T-helper 17 cell (primary cell): ENCODE data around the gene SAP130. TPM values are rescaled to one million over a fixed set of nuclear protein-coding genes. Genes with fewer than 3 reads are reported as not detected.

ENCODE experiments used
- ATAC-seq: fragments of 150-1000 bp; cut with Tn5 transposase; 2 replicates; pipeline ENCODE4 v1.10.0; 2021; ENCODE audit warnings: mild to moderate bottlenecking, moderate library complexity
- DNase-seq, 3 donors: peaks; one replicate each; pipeline versions ENCODE4 v3.0.0 to v3.0.0-alpha.2; 2020 to 2021
- H3K9me3 ChIP-seq: one replicate; pipeline ENCODE4 v1.7.0; 2013; ENCODE audit warnings: low read length, mild to moderate bottlenecking; ENCODE audit not compliant: control insufficient read depth, poor library complexity, severe bottlenecking
- H3K27ac Mint-ChIP-seq: one replicate; pipeline ENCODE4 v1.8.0; 2022; ENCODE audit warnings: mild to moderate bottlenecking, moderate library complexity, mixed read lengths
- H3K27me3 Mint-ChIP-seq: one replicate; pipeline ENCODE4 v1.8.0; 2022; ENCODE audit warnings: mixed read lengths
- H3K36me3 Mint-ChIP-seq: one replicate; pipeline ENCODE4 v1.8.0; 2022; ENCODE audit warnings: low read depth, mixed read lengths
- H3K4me1 Mint-ChIP-seq: one replicate; pipeline ENCODE4 v1.8.0; 2022; ENCODE audit warnings: mild to moderate bottlenecking, mixed read lengths
- H3K4me3 Mint-ChIP-seq: one replicate; pipeline ENCODE4 v1.8.0; 2022; ENCODE audit warnings: mild to moderate bottlenecking, moderate library complexity, mixed read lengths
- total RNA-seq, 4 donors: library from RNA in 2 of 4; stranded (reverse) in 2 of 4; gene quantifications; one replicate each; pipeline ENCODE4 v1.2.3 and lab custom pipeline; 2022 to 2026

SAP130 gene
- total RNA-seq, 2 donors from 2014 or later: 31.9 to 34.1 TPM

GRCh38 chr2:128004509-128004908, 23.4 kb downstream of the SAP130 start:
- no peaks in the 10 kb centered on the region for H3K9me3 ChIP-seq
- H3K4me1 Mint-ChIP-seq: peaks cover 7% of the 10 kb centered on the region
- ATAC-seq (no peak), DNase-seq (no peak)
- H3K4me3 Mint-ChIP-seq: peak overlapping the region; percentile 55
- H3K27me3 Mint-ChIP-seq: no peaks in the 10 kb centered on the region
- H3K36me3 Mint-ChIP-seq: peaks cover 17% of the 10 kb centered on the region
- H3K27ac Mint-ChIP-seq: no peak overlapping the region

- H3K27ac Mint-ChIP-seq: no peak overlapping the region
- ATAC-seq (no peak), DNase-seq (no peak)
- no peaks in the 10 kb centered on the region for H3K27me3 Mint-ChIP-seq
- H3K4me1 Mint-ChIP-seq: peaks cover 10% of the 10 kb centered on the region
- H3K36me3 Mint-ChIP-seq: peaks cover 13% of the 10 kb centered on the region
- H3K4me3 Mint-ChIP-seq: no peak overlapping the region
- no peaks in the 10 kb centered on the region for H3K9me3 ChIP-seq
Observed at GRCh38 chr2:128003463-128003862, 24.4 kb downstream of the SAP130 start.

- H3K4me1 Mint-ChIP-seq: peaks cover 3% of the 10 kb centered on the region
- ATAC-seq (no peak), DNase-seq (no peak)
- H3K27ac Mint-ChIP-seq: no peak overlapping the region
- no peaks in the 10 kb centered on the region for H3K9me3 ChIP-seq
- peaks cover 5% of the 10 kb centered on the region for H3K36me3 Mint-ChIP-seq
- no peak overlapping the region for H3K4me3 Mint-ChIP-seq
- H3K27me3 Mint-ChIP-seq: no peaks in the 10 kb centered on the region
Observed at GRCh38 chr2:127996160-127996559, 31.7 kb downstream of the SAP130 start.

GRCh38 chr2:127995725-127996124, 32.1 kb downstream of the SAP130 start:
- H3K9me3 ChIP-seq: no peaks in the 10 kb centered on the region
- no peaks in the 10 kb centered on the region for H3K27me3 Mint-ChIP-seq
- H3K4me1 Mint-ChIP-seq: peaks cover 3% of the 10 kb centered on the region
- H3K36me3 Mint-ChIP-seq: peaks cover 5% of the 10 kb centered on the region
- H3K27ac Mint-ChIP-seq: no peak overlapping the region
- DNase-seq: no peak
- no peak overlapping the region for H3K4me3 Mint-ChIP-seq
- ATAC-seq: no peak

- ATAC-seq: no peak
Observed at GRCh38 chr2:127993659-127994058, 34.2 kb downstream of the SAP130 start.

GRCh38 chr2:127991742-127992141, 36.1 kb downstream of the SAP130 start:
- ATAC-seq (no peak), DNase-seq (no peak)
- Mint-ChIP-seq H3K36me3 (peaks cover 7% of the 10 kb centered on the region), H3K4me3 (no peak overlapping the region), H3K27me3 (no peaks in the 10 kb centered on the region), H3K4me1 (no peaks in the 10 kb centered on the region), H3K27ac (no peak overlapping the region)
- H3K9me3 ChIP-seq: no peaks in the 10 kb centered on the region

More at GRCh38 chr2:127993659-127994058, 34.2 kb downstream of the SAP130 start:
- no peaks in the 10 kb centered on the region for H3K9me3 ChIP-seq
- no peak overlapping the region for H3K4me3 Mint-ChIP-seq
- no peaks in the 10 kb centered on the region for H3K27me3 Mint-ChIP-seq
- H3K36me3 Mint-ChIP-seq: peaks cover 5% of the 10 kb centered on the region
- H3K27ac Mint-ChIP-seq: no peak overlapping the region
- H3K4me1 Mint-ChIP-seq: peaks cover under 1% of the 10 kb centered on the region
- no peak for DNase-seq

- H3K27ac Mint-ChIP-seq: no peak overlapping the region
- peaks cover 24% of the 10 kb centered on the region for H3K36me3 Mint-ChIP-seq
Observed at GRCh38 chr2:127986548-127987079, 41.2 kb downstream of the SAP130 start.

GRCh38 chr2:127985735-127986134, 42.1 kb downstream of the SAP130 start:
- Mint-ChIP-seq H3K27me3 (no peaks in the 10 kb centered on the region), H3K4me1 (peaks cover 14% of the 10 kb centered on the region), H3K27ac (peak overlapping the region; percentile 45), H3K36me3 (peaks cover 24% of the 10 kb centered on the region), H3K4me3 (no peak overlapping the region)
- no peaks in the 10 kb centered on the region for H3K9me3 ChIP-seq
- DNase-seq: no peak
- no peak for ATAC-seq

More at GRCh38 chr2:127986548-127987079, 41.2 kb downstream of the SAP130 start:
- H3K27me3 Mint-ChIP-seq: no peaks in the 10 kb centered on the region
- H3K4me3 Mint-ChIP-seq: no peak overlapping the region
- peaks cover 14% of the 10 kb centered on the region for H3K4me1 Mint-ChIP-seq
- ATAC-seq: no peak
- no peaks in the 10 kb centered on the region for H3K9me3 ChIP-seq
- DNase-seq: no peak

- no peak overlapping the region for H3K4me3 Mint-ChIP-seq
- no peaks in the 10 kb centered on the region for H3K27me3 Mint-ChIP-seq
- H3K36me3 Mint-ChIP-seq: peaks cover 26% of the 10 kb centered on the region
- peaks cover 14% of the 10 kb centered on the region for H3K4me1 Mint-ChIP-seq
- no peaks in the 10 kb centered on the region for H3K9me3 ChIP-seq
- H3K27ac Mint-ChIP-seq: peak overlapping the region; percentile 45
- ATAC-seq (no peak), DNase-seq (no peak)
Observed at GRCh38 chr2:127985026-127985734, 42.7 kb downstream of the SAP130 start.

- Mint-ChIP-seq H3K27ac (no peak overlapping the region), H3K4me3 (no peak overlapping the region), H3K4me1 (peaks cover 14% of the 10 kb centered on the region), H3K36me3 (peaks cover 27% of the 10 kb centered on the region), H3K27me3 (no peaks in the 10 kb centered on the region)
- ATAC-seq (no peak), DNase-seq (no peak)
- no peaks in the 10 kb centered on the region for H3K9me3 ChIP-seq
Observed at GRCh38 chr2:127984551-127984950, 43.3 kb downstream of the SAP130 start.

GRCh38 chr2:127969446-127969845, 58.4 kb downstream of the SAP130 start:
- ATAC-seq: no peak

GRCh38 chr2:127968610-127969339, 59.1 kb downstream of the SAP130 start:
- Mint-ChIP-seq H3K27me3 (no peaks in the 10 kb centered on the region), H3K27ac (no peak overlapping the region), H3K36me3 (peaks cover 8% of the 10 kb centered on the region), H3K4me1 (peaks cover 4% of the 10 kb centered on the region), H3K4me3 (no peak overlapping the region)
- no peaks in the 10 kb centered on the region for H3K9me3 ChIP-seq
- DNase-seq (no peak), ATAC-seq (no peak)

More at GRCh38 chr2:127969446-127969845, 58.4 kb downstream of the SAP130 start:
- H3K36me3 Mint-ChIP-seq: peaks cover 12% of the 10 kb centered on the region
- no peak for DNase-seq
- H3K27me3 Mint-ChIP-seq: no peaks in the 10 kb centered on the region
- peaks cover 4% of the 10 kb centered on the region for H3K4me1 Mint-ChIP-seq
- H3K4me3 Mint-ChIP-seq: no peak overlapping the region
- H3K27ac Mint-ChIP-seq: no peak overlapping the region
- no peaks in the 10 kb centered on the region for H3K9me3 ChIP-seq

GRCh38 chr2:127961729-127962128, 66.1 kb downstream of the SAP130 start:
- H3K27me3 Mint-ChIP-seq: no peaks in the 10 kb centered on the region
- no peak overlapping the region for H3K4me3 Mint-ChIP-seq
- DNase-seq: no peak
- H3K4me1 Mint-ChIP-seq: peaks cover 2% of the 10 kb centered on the region
- ATAC-seq: no peak
- H3K9me3 ChIP-seq: no peaks in the 10 kb centered on the region
- H3K27ac Mint-ChIP-seq: peak overlapping the region; percentile 5
- peaks cover 12% of the 10 kb centered on the region for H3K36me3 Mint-ChIP-seq
